Measurements from ENCODE around the gene NOTCH1.

The NOTCH1 gene

DNA sequence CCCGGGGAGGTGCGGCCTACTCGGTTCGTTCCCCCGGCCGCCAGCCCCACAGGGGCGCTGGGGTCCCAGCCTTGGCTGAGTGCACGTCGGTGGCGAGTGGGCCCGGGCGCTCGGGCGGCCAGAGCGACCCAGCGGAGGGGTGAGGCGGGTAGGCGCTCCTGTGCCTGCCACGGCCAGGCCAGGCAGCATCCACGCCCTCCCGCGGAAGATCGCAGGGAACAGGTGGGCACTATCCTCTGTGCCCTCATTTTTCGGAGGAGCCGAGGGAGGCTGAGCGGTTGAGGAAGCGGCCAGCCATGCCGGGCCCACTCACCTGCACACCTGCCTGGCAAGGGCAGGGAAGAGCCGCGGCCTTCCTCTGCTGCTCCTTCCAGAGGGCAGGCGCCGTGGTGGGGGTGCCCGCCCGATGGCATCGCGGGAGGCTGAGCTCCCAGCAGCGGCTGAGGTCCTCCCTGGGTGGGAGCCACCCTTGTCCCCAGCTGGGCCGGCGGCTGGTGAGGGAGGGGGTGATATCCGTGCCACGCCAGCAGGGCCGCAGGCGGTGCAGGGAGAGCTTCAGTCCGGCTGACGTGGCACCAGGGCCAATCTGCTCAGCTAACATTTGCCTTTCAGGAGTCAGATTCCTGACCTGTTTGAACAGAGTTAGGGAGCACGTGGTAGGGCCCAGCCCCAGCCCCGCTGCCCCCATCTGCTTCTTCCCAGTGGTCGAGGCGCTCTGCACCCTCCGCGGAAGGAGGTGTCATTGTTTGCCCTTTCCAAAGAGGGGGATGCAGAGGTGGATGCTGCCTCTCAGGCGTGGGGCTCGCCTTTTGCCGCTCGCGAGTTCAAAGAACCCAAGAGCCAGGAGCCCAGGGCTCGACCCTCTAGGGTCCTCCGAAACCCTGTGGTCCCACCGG, 61.4 kb downstream of the NOTCH1 start:
- peak; percentile 92 for DNase-seq (ENCODE audit: low spot score)

DNA sequence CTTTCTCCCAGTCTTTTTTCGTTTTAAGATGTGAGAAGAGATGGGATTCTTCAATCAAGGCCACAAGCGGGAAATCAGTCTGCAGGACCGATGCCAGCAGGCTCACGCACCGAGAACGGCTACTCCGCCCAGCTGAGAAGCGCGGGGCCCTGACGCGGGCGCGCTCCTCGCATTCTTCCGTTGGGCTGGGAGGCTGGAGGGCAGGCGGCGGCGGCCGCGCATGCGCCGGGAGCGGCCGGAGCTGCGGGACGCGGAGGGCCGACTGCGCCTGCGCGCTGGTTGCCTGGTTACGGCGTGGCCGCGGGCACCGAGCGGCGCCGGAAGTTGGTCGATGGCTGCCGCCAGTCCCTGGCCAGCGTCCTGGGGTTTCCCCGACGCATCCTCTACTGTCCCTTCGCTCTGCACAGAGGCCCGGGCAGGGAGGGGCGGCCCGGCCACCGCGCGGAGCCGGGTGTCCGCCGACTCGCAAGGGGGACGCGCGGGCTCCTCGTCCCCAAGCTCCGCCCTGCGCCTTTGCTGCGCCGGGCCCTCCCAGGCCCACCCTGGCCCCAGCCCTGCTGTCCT, 62.2 kb downstream of the NOTCH1 start:
- DNase-seq (ENCODE audit: low spot score): peak; percentile 97

DNA sequence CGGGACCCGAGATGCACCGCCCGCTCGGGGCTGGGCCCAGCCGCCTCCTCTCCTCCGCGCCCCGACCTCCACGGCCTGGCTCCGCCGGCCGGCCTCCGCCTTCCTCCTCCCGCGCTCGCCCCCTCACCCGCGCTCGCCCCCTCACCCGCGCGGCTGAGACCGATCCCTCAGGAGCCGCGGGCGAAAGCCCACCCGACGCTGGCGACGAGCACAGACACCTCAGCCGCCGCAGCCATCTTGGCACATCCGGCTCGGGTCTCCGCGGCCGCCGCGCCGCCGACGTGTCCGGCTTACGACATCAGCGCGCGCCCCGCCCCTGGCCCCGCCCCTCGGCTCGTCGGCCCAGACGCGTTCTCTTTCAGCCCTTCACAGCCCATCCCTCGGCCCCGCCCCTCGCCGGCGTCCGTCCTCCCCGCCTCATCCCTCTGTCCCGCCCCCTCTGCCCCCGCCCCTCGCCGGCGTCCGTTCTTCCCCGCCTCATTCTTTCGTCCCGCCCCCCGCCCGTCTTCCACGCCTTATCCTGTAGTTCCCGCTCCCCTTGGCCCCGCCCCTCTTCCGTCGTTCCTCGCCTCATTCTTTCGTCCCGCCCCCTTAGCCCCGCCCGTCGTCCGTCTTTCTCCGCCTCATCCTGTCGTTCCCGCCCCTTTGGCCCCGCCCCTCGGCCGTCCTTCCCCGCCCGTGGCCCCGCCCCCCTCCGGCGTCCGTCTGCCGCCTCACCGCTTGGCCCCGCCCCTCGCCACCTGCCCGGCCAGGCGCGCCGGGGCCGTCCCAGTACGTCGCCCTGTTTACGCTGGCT, 62.9 kb downstream of the NOTCH1 start, which contains the start of gene SEC16A:
Gene SEC16A (minus strand): TSS at position 248 of the 796 bp plus-strand sequence. CDS start 5,425 bp downstream, outside the sequence.
- DNase-seq (ENCODE audit: low spot score): peak; percentile 99

GRCh38 chr9:136482046-136482792, 63.6 kb downstream of the NOTCH1 start:
- DNase-seq (ENCODE audit: low spot score): peak; percentile 70

DNA sequence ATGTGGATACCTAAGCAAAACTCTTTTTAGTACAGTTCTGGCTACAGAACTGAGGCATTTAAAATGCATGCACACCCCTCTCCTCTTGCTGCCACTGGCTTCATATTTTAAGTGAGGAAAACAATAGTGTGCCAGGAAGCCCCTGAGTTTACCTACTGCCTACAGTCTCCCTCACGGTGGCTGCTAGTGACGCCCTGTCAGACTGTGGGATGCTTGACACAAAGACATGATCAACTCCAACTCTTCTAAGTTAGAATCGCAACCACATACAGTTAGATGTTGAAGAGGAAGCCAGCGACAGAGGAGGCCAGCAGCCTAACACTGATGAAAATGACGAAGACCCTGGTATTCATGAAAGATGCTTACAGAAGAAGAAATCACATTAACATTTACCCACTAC, 64.3 kb downstream of the NOTCH1 start:
- peak; percentile 35 for DNase-seq (ENCODE audit: low spot score)

GRCh38 chr9:136476369-136477150, 69.3 kb downstream of the NOTCH1 start:
- no peak for DNase-seq (ENCODE audit: low spot score)

GRCh38 chr9:136474974-136475865, 70.6 kb downstream of the NOTCH1 start:
- no peak for DNase-seq (ENCODE audit: low spot score)

DNA sequence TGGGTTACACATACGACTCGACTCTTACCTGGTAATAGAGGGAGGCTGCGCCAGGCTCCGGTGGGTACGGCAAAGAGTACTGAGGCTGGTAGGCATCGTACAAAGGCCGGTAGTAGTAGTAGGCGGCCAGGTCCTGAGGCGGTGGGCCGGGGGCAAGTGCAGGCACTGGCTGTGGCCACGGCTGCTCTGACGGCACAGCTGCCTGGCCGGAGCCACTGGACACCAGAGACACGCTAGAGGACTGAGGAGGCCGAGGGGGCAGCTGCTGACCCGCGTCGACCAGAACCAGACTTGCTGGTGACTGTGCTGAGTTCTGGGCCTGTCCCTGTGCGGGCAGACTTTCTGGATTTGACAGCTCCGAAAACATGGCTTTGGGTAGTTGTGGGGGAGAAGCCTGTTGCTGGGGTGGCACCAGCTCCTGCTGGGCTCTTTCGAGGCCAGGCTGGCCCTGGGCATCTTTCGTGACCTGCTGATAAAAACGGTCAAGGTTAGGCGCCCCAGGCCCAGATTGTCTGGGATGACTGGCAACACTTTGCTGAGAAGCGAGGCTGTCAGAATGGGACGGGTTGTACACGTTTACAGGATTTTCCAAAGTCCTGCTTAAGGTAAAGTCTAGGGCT, 71.7 kb downstream of the NOTCH1 start:
- DNase-seq (ENCODE audit: low spot score): no peak

DNA sequence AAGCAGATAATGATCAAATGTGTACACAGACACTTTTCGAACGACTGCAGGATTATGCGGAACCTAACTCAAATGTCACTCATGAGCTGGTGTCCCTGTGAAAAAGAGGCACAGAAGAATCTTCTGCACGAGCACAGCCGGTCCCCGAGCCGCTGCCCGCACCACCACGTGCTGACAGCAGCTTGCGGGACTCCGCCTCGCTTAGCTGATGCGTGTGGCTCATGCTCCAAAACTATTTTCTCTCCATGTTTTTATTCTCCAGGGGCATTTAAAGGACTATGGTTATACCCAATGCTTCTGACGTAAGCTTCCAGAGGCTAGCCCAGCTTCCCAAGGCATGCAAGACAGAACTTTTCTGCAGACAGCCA, 72.5 kb downstream of the NOTCH1 start:
- DNase-seq (ENCODE audit: low spot score): no peak

GRCh38 chr9:136472640-136473353, 73.1 kb downstream of the NOTCH1 start:
- DNase-seq (ENCODE audit: low spot score): no peak

DNA sequence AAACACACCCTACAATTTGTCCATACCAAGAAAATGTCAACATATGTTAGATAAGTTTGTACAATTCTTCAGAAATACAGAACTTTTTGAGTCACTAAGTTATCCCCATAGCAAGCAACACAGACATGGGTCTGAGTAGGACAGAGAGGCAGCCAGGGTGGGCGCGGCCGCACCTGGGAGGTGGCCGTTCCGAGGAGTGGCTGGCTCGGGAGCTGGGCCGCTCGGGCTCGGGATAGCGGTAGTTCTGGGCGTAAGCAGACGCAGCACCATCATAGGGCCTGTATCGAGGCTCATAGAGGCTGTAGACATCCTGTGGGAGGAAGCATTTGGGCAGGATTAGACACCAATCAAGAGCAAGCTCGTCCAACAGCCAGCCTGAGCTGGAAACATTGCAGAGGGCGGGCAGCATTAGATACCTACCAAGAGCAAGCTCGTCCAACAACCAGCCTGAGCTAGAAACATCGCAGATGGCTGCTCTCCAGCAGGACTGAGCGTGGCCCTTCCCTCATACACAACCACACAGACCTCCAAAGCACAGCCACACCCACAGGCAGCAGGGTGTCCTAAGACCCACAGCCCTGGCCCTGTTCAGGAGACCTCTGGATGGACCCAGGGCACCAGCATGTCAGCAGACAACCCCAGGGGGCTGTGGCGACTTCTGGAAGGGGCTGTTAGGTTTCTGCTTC, 73.9 kb downstream of the NOTCH1 start:
- no peak for DNase-seq (ENCODE audit: low spot score)

GRCh38 chr9:136470792-136471469, 74.9 kb downstream of the NOTCH1 start:
- no peak for DNase-seq (ENCODE audit: low spot score)

GRCh38 chr9:136470356-136470755, 75.5 kb downstream of the NOTCH1 start:
- no peak for DNase-seq (ENCODE audit: low spot score)

DNA sequence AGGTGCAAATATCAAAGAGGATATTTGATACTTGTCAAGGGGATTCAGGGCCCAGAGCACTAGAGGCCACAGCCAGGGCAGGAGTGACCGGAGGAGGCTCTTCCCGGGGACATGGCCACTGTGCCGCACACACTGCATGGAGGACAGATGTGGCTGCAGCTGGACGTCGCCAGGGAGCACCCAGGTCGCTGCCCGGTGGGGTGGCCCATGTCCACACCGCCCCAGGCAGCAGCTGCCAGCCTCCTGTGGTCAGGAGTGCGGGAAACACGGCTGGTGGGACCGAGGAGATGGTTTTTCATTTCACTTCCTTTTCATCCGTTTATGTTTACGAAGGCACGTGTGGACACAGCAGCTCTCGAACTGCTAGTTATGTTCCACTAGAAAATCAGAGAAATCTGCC, 78.1 kb downstream of the NOTCH1 start:
- no peak for DNase-seq (ENCODE audit: low spot score)

- no peak for DNase-seq (ENCODE audit: low spot score)
These were observed 79.7 kb downstream of the NOTCH1 start for GRCh38 chr9:136466155-136466541.

DNA sequence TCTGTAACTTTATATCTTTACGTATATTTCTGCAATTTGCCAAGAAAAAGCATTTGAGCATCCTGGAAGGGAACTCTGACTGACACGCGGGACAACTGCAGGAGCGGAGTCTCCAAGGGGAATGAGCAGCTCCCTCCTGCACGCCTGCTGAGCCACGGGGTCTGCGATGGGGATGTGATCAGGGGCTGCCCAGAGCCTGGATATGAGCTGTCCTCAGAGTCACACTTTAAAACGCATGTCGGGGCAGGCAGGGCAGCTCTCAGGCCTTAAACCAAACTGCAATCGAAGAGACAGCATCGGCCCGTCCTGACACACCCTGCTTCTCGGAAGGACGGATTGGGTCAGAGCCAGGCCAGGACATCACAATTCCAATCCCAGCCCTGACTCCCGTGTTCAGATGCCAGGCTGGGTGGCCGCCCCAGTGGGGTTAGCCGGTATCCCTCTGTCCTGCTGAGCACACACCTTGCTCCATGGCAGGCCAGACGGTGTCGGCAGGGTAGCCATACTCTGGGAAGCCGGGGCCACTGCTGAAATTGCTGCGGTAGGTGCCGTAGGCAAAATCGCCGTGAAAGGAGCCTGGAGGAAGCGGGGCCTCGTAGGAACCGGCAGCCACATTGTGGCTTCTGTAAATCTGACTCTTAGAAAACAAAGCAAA, 80.2 kb downstream of the NOTCH1 start:
- no peak for DNase-seq (ENCODE audit: low spot score)

DNA sequence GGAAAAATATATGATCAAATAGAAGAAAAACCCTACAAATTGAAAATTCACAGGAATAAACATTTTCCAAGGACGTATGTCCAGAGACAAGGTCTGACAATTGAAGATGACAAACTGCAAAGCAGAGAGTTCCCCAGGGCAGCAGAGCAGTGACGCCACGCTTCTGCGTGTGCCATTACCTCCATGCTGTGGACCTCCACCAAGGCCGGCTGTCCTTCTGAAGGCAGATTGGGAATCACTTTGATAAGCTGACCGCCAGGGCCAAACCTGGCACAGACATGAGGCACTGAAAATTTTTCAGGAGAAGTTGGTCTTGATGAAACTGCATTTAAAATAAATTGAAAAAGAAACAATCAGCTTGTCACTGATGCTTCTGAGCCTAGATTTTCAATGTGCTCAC, 81.6 kb downstream of the NOTCH1 start:
- DNase-seq (ENCODE audit: low spot score): no peak
